ENCODE data around the gene CDKN1B.

GRCh38 chr12:12671850-12672660 is 45.1 kb upstream of the CDKN1B start:
- no peak for TF ChIP-seq POLR2A (IDR thresholded peaks at IDR 0.05)
- TF ChIP-seq, protein P1, sequence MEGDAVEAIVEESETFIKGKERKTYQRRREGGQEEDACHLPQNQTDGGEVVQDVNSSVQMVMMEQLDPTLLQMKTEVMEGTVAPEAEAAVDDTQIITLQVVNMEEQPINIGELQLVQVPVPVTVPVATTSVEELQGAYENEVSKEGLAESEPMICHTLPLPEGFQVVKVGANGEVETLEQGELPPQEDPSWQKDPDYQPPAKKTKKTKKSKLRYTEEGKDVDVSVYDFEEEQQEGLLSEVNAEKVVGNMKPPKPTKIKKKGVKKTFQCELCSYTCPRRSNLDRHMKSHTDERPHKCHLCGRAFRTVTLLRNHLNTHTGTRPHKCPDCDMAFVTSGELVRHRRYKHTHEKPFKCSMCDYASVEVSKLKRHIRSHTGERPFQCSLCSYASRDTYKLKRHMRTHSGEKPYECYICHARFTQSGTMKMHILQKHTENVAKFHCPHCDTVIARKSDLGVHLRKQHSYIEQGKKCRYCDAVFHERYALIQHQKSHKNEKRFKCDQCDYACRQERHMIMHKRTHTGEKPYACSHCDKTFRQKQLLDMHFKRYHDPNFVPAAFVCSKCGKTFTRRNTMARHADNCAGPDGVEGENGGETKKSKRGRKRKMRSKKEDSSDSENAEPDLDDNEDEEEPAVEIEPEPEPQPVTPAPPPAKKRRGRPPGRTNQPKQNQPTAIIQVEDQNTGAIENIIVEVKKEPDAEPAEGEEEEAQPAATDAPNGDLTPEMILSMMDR (IDR thresholded peaks at IDR 0.05), result no peak
